Endothelial cell (in vitro differentiated cells): ENCODE results near the gene TEKT2. TPM values are rescaled to one million over a fixed set of nuclear protein-coding genes. Genes with fewer than 3 reads are reported as not detected.

Experiments used
- DNase-seq: peaks from one replicate; pipeline ENCODE4 v3.0.0; 2021; ENCODE audit warnings: low spot score
- H3K27ac Mint-ChIP-seq: one replicate; pipeline ENCODE4 v1.8.0; 2021; ENCODE audit warnings: mixed read lengths, inconsistent platforms; ENCODE audit not compliant: unreplicated experiment
- H3K27me3 Mint-ChIP-seq: one replicate; pipeline ENCODE4 v1.8.0; 2021; ENCODE audit warnings: mild to moderate bottlenecking, moderate library complexity, mixed read lengths, inconsistent platforms; ENCODE audit not compliant: unreplicated experiment
- H3K36me3 Mint-ChIP-seq: one replicate; pipeline ENCODE4 v1.8.0; 2021; ENCODE audit warnings: mild to moderate bottlenecking, low read depth, mixed read lengths, inconsistent platforms; ENCODE audit not compliant: unreplicated experiment
- H3K4me1 Mint-ChIP-seq: one replicate; pipeline ENCODE4 v1.8.0; 2021; ENCODE audit warnings: mild to moderate bottlenecking, mixed read lengths, inconsistent platforms; ENCODE audit not compliant: unreplicated experiment
- H3K4me3 Mint-ChIP-seq: one replicate; pipeline ENCODE4 v1.8.0; 2021; ENCODE audit warnings: mild to moderate bottlenecking, mixed read lengths, inconsistent platforms; ENCODE audit not compliant: unreplicated experiment
- H3K9me3 Mint-ChIP-seq: one replicate; pipeline ENCODE4 v1.8.0; 2021; ENCODE audit warnings: mixed read lengths, inconsistent platforms; ENCODE audit not compliant: unreplicated experiment
- CTCF ChIP-seq: fragments of 200-600 bp; sonication (generic); IDR thresholded peaks from one replicate; pipeline ENCODE4 v1.5.0; 2021; ENCODE audit warnings: antibody characterized with exemption; ENCODE audit not compliant: unreplicated experiment
- total RNA-seq: library from RNA; stranded (reverse); fragmentation: NEBNext Ultra II Directional; extraction: Animal tissue kit (Norgen Biotek cat#: 25700); gene quantifications from one replicate; pipeline ENCODE4 v1.2.1, GENCODE V29; 2021; ENCODE audit not compliant: unreplicated experiment

Gene TEKT2
- total RNA-seq, 1 donor from 2014 or later: 0.80 TPM

- H3K27me3 Mint-ChIP-seq: peaks cover 4% of the 10 kb centered on the region
- no peak for TF ChIP-seq CTCF
- no peak overlapping the region for H3K27ac Mint-ChIP-seq
- no peaks in the 10 kb centered on the region for H3K4me1 Mint-ChIP-seq
- no peaks in the 10 kb centered on the region for H3K9me3 Mint-ChIP-seq
- H3K4me3 Mint-ChIP-seq: no peak overlapping the region
- H3K36me3 Mint-ChIP-seq: peaks cover 1% of the 10 kb centered on the region
- no peak for DNase-seq
Measured at GRCh38 chr1:36107394-36107793, 23.5 kb downstream of the TEKT2 start.

- no peak for TF ChIP-seq CTCF
- DNase-seq: no peak
- H3K27me3 Mint-ChIP-seq: peaks cover 9% of the 10 kb centered on the region
- H3K27ac Mint-ChIP-seq: no peak overlapping the region
- H3K4me1 Mint-ChIP-seq: no peaks in the 10 kb centered on the region
- H3K36me3 Mint-ChIP-seq: peaks cover 3% of the 10 kb centered on the region
- H3K9me3 Mint-ChIP-seq: no peaks in the 10 kb centered on the region
- no peak overlapping the region for H3K4me3 Mint-ChIP-seq
Measured at GRCh38 chr1:36108314-36108713, 24.4 kb downstream of the TEKT2 start.

- Mint-ChIP-seq H3K27ac (peak overlapping the region; percentile 72), H3K9me3 (no peaks in the 10 kb centered on the region)
Measured at GRCh38 chr1:36109041-36109679, 25.3 kb downstream of the TEKT2 start.

GRCh38 chr1:36111151-36111550 lies 27.3 kb downstream of the TEKT2 start:
- TF ChIP-seq CTCF: no peak
- Mint-ChIP-seq H3K9me3 (no peaks in the 10 kb centered on the region), H3K36me3 (peaks cover 3% of the 10 kb centered on the region), H3K27me3 (peaks cover 12% of the 10 kb centered on the region), H3K4me1 (no peaks in the 10 kb centered on the region), H3K4me3 (no peak overlapping the region), H3K27ac (no peak overlapping the region)
- no peak for DNase-seq

More at GRCh38 chr1:36109041-36109679, 25.3 kb downstream of the TEKT2 start:
- Mint-ChIP-seq H3K27me3 (peaks cover 9% of the 10 kb centered on the region), H3K36me3 (peaks cover 3% of the 10 kb centered on the region), H3K4me3 (no peak overlapping the region), H3K4me1 (no peaks in the 10 kb centered on the region)
- TF ChIP-seq CTCF: no peak
- no peak for DNase-seq

GRCh38 chr1:36112823-36113222 lies 28.9 kb downstream of the TEKT2 start:
- peaks cover 10% of the 10 kb centered on the region for H3K27me3 Mint-ChIP-seq
- DNase-seq: no peak
- H3K4me1 Mint-ChIP-seq: no peaks in the 10 kb centered on the region
- H3K36me3 Mint-ChIP-seq: peaks cover 3% of the 10 kb centered on the region
- TF ChIP-seq CTCF: no peak
- H3K4me3 Mint-ChIP-seq: no peak overlapping the region
- no peaks in the 10 kb centered on the region for H3K9me3 Mint-ChIP-seq
- H3K27ac Mint-ChIP-seq: no peak overlapping the region
